Measurements from ENCODE around the gene CFAP70.
"Not testable (repeated sequence)": the region's sequence is repeated elsewhere in the genome, so short reads cannot be mapped to it uniquely, and the experiment has no call there.

CFAP70 gene

DNA sequence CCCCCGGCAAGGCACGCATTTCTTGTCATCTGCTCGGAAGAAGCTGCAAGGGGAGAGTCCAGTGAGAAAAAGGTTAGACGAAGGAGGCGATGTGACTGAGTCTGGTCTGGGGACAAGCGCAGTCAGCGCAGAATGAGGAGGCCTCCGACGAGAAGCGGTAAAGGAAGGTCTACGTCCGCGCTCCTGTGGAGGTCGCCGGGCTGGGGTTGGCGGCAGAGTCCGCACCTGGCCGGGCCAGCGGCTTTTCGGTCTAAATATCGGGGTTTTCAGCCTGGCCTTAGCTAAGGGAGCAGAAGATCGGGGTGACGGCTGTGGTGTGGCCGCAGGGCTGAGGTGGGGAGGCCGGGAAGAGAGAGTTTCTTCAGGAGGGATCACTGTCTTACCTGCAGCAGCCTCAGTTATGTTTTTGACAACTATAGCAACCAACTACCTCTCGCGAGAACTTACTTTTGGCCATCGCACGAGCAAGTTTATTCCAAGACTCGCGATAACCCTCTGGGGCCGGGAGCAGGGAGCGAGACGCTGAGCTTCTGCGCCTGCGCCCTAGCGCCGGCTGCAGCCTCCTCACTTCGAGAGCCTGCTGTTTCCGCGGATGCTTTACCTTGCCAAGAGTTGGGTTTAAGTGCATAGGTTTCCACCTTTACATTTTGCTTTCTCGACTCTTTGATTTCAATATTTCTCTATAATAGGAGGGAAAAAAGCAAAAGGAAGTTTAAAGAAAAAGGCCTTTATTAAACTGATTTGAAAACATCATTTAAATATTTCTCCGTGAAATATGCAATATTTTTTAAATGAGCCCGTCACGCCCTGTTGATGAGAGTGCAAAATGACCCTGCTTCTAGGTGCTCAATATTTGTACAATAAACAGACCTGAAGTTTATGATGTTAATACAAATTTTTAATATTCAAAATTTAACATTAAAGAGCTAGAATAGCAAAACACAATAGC, at the start of gene CFAP70:
CFAP70 (minus strand) TSS at position 534 of the 949 bp plus-strand sequence. CDS start 4,068 bp downstream, outside the sequence.
- peak within 1 kb of the TSS; percentile 94 for H3K4me3 ChIP-seq (ENCODE audit: low read length)
- H3K27ac ChIP-seq (ENCODE audit: low read depth, low read length), result peak within 1 kb of the TSS; percentile 7

GRCh38 chr10:73408061-73408460, 49.4 kb upstream of the CFAP70 start:
- H3K27ac ChIP-seq (ENCODE audit: low read depth, low read length), result no peak overlapping the region
- H3K36me3 ChIP-seq (ENCODE audit: control insufficient read depth, insufficient read depth, low read length), result no peaks in the 10 kb centered on the region
- peaks cover 3% of the 10 kb centered on the region for H3K4me1 ChIP-seq (ENCODE audit: control insufficient read depth, insufficient read depth, low read length)
- no peak overlapping the region for H3K9ac ChIP-seq (ENCODE audit: low read length)
- H3K4me3 ChIP-seq (ENCODE audit: low read length), result no peak overlapping the region
- H3K27me3 ChIP-seq (ENCODE audit: control insufficient read depth, insufficient read depth, low read length), result no peaks in the 10 kb centered on the region

More for the DNA sequence above, at the start of gene CFAP70:
- no peaks in the 10 kb centered on the region for H3K4me1 ChIP-seq (ENCODE audit: control insufficient read depth, insufficient read depth, low read length)
- peak within 1 kb of the TSS; percentile 69 for H3K9ac ChIP-seq (ENCODE audit: low read length)
- no peaks in the 10 kb centered on the region for H3K36me3 ChIP-seq (ENCODE audit: control insufficient read depth, insufficient read depth, low read length)
- H3K27me3 ChIP-seq (ENCODE audit: control insufficient read depth, insufficient read depth, low read length), result no peaks in the 10 kb centered on the region

DNA sequence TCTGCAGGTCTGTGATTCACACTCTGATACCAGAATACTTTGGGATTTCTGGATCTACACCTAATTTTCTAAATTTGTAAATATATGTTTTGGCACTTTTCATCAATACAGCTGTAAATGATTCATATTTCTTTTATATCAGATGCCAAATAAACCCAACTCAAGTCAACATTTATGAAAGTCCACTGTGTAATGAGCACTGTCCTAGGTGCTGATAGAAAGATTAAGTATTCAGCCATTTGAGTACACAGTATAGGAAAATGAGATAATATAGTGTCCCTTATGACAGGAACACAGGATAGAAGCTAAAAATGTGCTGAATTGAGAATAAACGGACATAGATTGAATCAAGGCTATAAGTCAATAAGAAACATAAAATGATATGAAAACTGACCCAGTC, 48.8 kb upstream of the CFAP70 start:
- Histone ChIP-seq H3K36me3 (ENCODE audit: control insufficient read depth, insufficient read depth, low read length) (no peaks in the 10 kb centered on the region), H3K27me3 (ENCODE audit: control insufficient read depth, insufficient read depth, low read length) (no peaks in the 10 kb centered on the region), H3K9ac (ENCODE audit: low read length) (no peak overlapping the region), H3K4me1 (ENCODE audit: control insufficient read depth, insufficient read depth, low read length) (no peaks in the 10 kb centered on the region), H3K27ac (ENCODE audit: low read depth, low read length) (no peak overlapping the region), H3K4me3 (ENCODE audit: low read length) (no peak overlapping the region)

DNA sequence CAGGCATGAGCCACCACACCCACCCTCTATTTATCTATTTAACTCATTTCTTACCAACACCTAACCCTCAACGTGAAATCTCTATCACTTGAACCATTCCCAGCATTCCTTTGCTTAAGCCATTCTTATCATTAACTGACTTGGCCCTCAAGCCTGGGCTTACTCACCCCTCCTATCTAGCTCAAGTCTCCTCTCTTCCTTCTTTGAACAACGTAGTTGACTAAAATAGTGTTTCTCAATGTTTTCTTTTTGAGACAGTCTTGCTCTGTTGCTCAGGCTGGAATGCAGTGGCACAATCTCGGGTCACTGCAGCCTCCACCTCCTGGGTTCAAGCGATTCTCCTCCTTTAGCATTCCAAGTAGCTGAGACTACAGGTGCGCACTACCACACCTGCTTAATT, 48.2 kb upstream of the CFAP70 start:
- H3K4me1 ChIP-seq (ENCODE audit: control insufficient read depth, insufficient read depth, low read length), result no peaks in the 10 kb centered on the region
- H3K36me3 ChIP-seq (ENCODE audit: control insufficient read depth, insufficient read depth, low read length), result no peaks in the 10 kb centered on the region
- H3K4me3 ChIP-seq (ENCODE audit: low read length), result no peak overlapping the region
- no peak overlapping the region for H3K27ac ChIP-seq (ENCODE audit: low read depth, low read length)
- no peak overlapping the region for H3K9ac ChIP-seq (ENCODE audit: low read length)
- H3K27me3 ChIP-seq (ENCODE audit: control insufficient read depth, insufficient read depth, low read length), result no peaks in the 10 kb centered on the region

DNA sequence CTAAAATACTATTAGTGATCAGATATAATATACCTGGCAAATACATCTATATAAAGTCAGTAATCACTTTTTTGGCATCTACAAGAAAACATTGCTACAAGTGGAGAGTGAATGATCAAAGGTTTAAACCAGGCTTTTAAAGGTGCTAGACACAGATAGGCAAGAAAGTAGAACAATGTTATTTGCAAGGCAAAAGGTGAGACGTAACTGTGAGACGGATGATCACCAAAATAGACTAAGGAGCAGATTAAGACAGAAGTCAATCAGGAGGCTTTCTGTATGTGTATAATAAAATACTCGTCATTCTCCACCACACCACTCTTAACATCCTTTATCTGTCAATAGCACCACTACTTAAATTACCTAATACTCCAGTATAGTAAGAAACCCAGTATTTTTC, 46.9 kb upstream of the CFAP70 start:
- Histone ChIP-seq H3K9ac (ENCODE audit: low read length) (no peak overlapping the region), H3K36me3 (ENCODE audit: control insufficient read depth, insufficient read depth, low read length) (no peaks in the 10 kb centered on the region), H3K27ac (ENCODE audit: low read depth, low read length) (no peak overlapping the region), H3K4me1 (ENCODE audit: control insufficient read depth, insufficient read depth, low read length) (no peaks in the 10 kb centered on the region), H3K27me3 (ENCODE audit: control insufficient read depth, insufficient read depth, low read length) (no peaks in the 10 kb centered on the region), H3K4me3 (ENCODE audit: low read length) (no peak overlapping the region)

DNA sequence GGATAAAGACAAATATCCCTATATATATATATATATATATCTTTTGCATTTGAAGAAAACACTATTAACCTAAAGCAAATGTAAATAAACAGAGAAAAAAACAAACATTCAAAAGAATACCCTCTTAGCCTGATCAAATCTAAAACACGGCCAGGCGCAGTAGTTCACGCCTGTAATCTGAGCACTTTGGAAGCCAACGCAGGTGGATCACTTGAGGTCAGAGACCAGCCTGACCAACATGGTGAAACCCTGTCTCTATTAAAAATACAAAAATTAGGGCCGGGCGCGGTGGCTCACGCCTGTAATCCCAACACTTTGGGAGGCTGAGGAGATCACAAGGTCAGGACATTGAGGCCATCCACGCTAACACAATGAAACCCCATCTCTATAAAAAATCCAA, 46.0 kb upstream of the CFAP70 start:
- no peak overlapping the region for H3K27ac ChIP-seq (ENCODE audit: low read depth, low read length)
- H3K27me3 ChIP-seq (ENCODE audit: control insufficient read depth, insufficient read depth, low read length), result no peaks in the 10 kb centered on the region
- H3K4me3 ChIP-seq (ENCODE audit: low read length), result no peak overlapping the region
- H3K36me3 ChIP-seq (ENCODE audit: control insufficient read depth, insufficient read depth, low read length), result no peaks in the 10 kb centered on the region
- H3K9ac ChIP-seq (ENCODE audit: low read length), result no peak overlapping the region
- H3K4me1 ChIP-seq (ENCODE audit: control insufficient read depth, insufficient read depth, low read length), result no peaks in the 10 kb centered on the region

DNA sequence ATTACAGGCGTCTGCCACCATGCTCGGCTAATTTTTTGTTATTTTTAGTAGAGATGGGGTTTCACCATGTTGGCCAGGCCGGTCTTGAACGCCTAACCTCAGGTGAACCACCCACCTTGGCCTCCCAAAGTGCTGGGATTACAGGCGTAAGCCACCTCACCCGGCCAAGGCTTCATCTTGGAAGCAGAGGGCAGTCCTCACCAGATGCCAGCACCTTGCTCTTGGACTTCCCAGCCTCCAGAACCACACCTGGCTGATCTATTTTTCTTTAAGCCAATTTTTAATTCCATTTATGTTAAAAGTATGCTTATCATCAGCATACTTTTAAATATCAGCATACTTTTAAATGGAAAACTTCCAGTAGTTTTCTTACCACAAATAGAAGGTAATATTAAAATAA, 43.0 kb upstream of the CFAP70 start:
- Histone ChIP-seq H3K27me3 (ENCODE audit: control insufficient read depth, insufficient read depth, low read length) (no peaks in the 10 kb centered on the region), H3K4me1 (ENCODE audit: control insufficient read depth, insufficient read depth, low read length) (no peaks in the 10 kb centered on the region), H3K27ac (ENCODE audit: low read depth, low read length) (no peak overlapping the region)

DNA sequence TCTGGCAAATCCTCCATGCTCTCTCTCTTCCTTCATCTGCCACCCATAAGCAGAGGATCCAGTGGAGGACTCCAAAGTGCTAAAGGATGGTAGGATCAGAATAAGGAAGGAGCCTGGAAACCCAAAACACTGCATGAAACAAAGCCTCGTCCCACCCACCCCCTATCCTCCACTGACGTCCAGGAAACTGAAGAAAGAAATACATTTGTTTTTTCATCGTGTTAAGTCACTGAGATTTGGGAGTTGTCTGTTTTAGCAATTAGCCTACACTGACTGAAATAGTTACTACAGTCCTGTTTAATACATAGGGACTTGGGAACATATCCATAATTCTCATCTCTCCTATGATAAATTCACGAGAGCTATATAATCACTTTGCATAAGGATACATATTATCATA, 40.4 kb upstream of the CFAP70 start:
- Histone ChIP-seq H3K27me3 (ENCODE audit: control insufficient read depth, insufficient read depth, low read length) (no peaks in the 10 kb centered on the region), H3K36me3 (ENCODE audit: control insufficient read depth, insufficient read depth, low read length) (peaks cover 12% of the 10 kb centered on the region), H3K4me1 (ENCODE audit: control insufficient read depth, insufficient read depth, low read length) (no peaks in the 10 kb centered on the region), H3K9ac (ENCODE audit: low read length) (no peak overlapping the region), H3K27ac (ENCODE audit: low read depth, low read length) (no peak overlapping the region), H3K4me3 (ENCODE audit: low read length) (no peak overlapping the region)

More for the DNA sequence above, 43.0 kb upstream of the CFAP70 start:
- Histone ChIP-seq H3K4me3 (ENCODE audit: low read length) (no peak overlapping the region), H3K36me3 (ENCODE audit: control insufficient read depth, insufficient read depth, low read length) (peaks cover 2% of the 10 kb centered on the region), H3K9ac (ENCODE audit: low read length) (no peak overlapping the region)

DNA sequence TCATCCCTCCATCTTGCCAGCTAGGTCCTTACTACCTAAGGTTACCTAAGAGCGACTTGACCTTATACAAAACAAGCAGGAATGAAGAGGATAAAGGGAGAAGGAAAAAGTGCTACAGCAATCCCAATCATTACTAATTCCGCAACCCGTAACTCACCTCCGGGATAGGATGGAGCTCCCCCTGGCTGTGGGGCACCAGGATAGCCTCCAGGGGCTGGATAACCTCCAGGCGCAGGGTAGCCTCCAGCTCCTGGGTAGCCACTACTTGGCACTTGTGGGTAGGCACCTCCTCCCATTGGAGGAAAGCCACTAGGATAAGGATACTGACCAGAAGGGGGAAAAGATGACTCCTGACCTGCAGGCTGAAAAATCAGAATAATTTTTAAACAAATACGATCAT, 39.4 kb upstream of the CFAP70 start:
- Histone ChIP-seq H3K36me3 (ENCODE audit: control insufficient read depth, insufficient read depth, low read length) (peaks cover 12% of the 10 kb centered on the region), H3K4me3 (ENCODE audit: low read length) (no peak overlapping the region), H3K9ac (ENCODE audit: low read length) (no peak overlapping the region), H3K4me1 (ENCODE audit: control insufficient read depth, insufficient read depth, low read length) (no peaks in the 10 kb centered on the region), H3K27ac (ENCODE audit: low read depth, low read length) (no peak overlapping the region), H3K27me3 (ENCODE audit: control insufficient read depth, insufficient read depth, low read length) (no peaks in the 10 kb centered on the region)

DNA sequence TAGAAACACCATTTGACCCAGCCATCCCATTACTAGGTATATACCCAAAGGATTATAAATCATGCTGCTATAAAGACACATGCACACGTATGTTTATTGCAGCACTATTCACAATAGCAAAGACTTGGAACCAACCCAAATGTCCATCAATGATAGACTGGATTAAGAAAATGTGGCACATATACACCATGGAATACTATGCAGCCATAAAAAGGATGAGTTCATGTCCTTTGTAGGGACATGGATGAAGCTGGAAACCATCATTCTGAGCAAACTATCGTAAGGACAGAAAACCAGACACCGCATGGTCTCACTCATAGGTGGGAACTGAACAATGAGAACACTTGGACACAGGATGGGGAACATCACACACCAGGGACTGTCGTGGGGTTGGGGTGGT, 35.7 kb upstream of the CFAP70 start:
- H3K27me3 ChIP-seq (ENCODE audit: control insufficient read depth, insufficient read depth, low read length); H3K9ac ChIP-seq (ENCODE audit: low read length); H3K4me1 ChIP-seq (ENCODE audit: control insufficient read depth, insufficient read depth, low read length); H3K27ac ChIP-seq (ENCODE audit: low read depth, low read length); H3K4me3 ChIP-seq (ENCODE audit: low read length): not testable (repeated sequence)
- peaks cover 12% of the 10 kb centered on the region for H3K36me3 ChIP-seq (ENCODE audit: control insufficient read depth, insufficient read depth, low read length)

DNA sequence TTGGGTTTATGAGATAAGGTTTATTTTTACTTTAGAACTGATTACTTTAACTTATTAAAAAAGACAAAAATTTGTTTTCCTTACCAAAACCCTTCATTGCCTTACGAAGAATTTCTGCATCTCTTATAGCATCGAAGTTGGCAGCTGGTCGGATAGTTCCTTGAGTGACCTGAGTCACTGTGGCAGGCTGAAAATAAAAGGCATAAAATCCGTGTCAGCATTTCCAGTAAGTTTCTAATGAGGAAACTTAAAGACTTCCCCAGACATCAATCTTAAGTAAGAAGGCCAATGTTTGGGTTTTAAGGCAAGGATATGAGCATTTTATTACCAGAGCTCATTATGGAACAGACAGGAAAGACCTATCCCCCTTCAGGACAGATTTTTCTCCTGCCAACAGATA, 29.6 kb upstream of the CFAP70 start:
- Histone ChIP-seq H3K4me1 (ENCODE audit: control insufficient read depth, insufficient read depth, low read length) (no peaks in the 10 kb centered on the region), H3K36me3 (ENCODE audit: control insufficient read depth, insufficient read depth, low read length) (peaks cover 11% of the 10 kb centered on the region), H3K4me3 (ENCODE audit: low read length) (no peak overlapping the region), H3K27me3 (ENCODE audit: control insufficient read depth, insufficient read depth, low read length) (no peaks in the 10 kb centered on the region), H3K9ac (ENCODE audit: low read length) (no peak overlapping the region), H3K27ac (ENCODE audit: low read depth, low read length) (no peak overlapping the region)

DNA sequence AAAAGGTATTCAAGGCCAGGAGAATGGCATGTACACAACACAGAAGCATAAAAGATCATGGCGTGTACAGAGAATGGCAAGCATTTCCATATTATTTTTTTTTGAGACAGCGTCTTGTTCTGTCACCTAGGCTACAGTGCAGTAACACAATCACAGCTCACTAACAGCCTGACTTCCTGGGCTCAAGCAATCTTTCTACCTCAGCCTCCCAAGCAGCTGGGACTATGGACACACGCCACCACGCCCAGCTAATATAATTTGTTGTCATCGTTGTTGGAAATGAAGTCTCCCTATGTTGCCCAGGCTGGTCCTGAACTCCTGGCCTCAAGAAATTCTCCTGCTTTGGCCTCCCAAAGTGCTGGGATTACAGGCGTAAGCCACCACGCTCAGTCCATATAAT, 27.9 kb upstream of the CFAP70 start:
- Histone ChIP-seq H3K4me1 (ENCODE audit: control insufficient read depth, insufficient read depth, low read length) (no peaks in the 10 kb centered on the region), H3K4me3 (ENCODE audit: low read length) (no peak overlapping the region), H3K27ac (ENCODE audit: low read depth, low read length) (no peak overlapping the region), H3K9ac (ENCODE audit: low read length) (no peak overlapping the region), H3K36me3 (ENCODE audit: control insufficient read depth, insufficient read depth, low read length) (peaks cover 22% of the 10 kb centered on the region), H3K27me3 (ENCODE audit: control insufficient read depth, insufficient read depth, low read length) (no peaks in the 10 kb centered on the region)

All from rectal smooth muscle tissue (tissue), 1 donor.